Globus pallidus (tissue), 1 donor: ENCODE results near the gene SLC25A21.
"Not testable (repeated sequence)": the region's sequence is repeated elsewhere in the genome, so short reads cannot be mapped to it uniquely, and the experiment has no call there.

Experiments used
- DNase-seq: peaks from one replicate; pipeline ENCODE4 v3.0.0-alpha.2; 2015; ENCODE audit warnings: low spot score

Gene SLC25A21

DNA sequence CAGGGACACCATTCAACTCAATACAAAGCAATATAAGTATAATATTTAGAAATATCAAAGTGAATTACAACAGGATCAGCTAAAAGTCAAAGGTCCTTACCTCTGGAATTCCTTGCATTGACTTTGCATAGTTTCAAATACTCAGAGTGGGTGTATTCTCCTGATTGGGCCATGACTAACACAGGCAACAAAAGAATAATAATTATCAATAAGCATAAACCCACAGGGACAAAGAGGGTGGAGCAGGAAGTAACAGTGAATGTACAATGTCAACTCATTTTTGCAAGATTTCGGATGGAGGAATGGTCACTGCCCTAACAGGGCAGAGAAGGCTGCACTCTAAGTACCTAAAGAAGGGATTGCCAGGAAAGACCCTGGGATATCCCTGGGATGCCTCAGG is 303.3 kb downstream of the SLC25A21 start:
- DNase-seq: no peak

DNA sequence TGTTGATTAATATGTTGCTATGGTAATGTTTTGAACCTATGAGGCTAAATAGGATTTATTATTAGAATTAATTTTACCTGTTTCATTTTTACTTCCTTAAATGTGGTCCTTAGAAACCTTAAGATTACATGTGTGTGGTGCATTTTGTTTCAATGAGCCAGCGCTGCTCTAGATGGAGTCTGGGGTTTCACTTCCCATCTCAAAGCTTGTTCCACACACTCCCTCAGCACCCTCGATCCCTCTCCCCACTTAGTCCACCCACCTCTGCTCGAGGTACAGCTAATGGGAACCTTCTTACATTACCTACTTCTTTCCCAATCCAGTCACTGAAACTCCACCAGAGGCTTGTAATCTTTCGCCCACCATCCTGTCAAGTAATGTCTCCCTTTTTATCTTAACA is 305.5 kb downstream of the SLC25A21 start:
- no peak for DNase-seq

DNA sequence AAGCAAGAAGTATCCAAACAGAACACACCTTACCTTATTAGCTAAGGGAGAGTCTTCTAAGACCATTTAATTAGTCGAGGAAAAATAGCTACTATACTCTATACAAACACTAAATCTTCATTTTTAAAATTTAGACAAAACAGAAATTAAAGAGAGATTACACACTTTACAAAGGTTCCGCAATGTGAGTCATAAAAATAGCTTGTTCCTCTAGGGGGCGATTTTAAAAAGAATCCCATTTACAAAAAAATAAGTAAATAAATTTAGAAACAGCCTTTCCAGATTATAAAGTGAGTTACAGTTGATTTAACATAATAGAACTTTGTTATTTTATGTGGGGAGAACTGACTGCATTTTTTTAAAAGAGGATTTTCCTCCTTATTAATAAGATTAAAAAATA is 309.1 kb downstream of the SLC25A21 start:
- no peak for DNase-seq

DNA sequence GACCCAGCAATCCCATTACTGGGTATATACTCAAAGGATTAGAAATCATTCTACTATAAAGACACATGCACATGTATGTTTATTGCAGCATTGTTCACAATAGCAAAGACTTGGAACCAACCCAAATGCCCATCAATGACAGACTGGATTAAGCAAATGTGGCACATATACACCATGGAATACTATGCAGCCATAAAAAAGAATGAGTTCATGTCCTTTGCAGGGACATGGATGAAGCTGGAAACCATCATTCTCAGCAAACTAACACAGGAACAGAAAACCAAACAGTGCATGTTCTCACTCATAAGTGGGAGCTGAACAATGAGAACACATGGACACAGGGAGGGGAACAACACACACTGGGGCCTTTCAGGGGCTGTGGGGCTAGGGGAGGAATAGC is 310.2 kb downstream of the SLC25A21 start:
- DNase-seq: not testable (repeated sequence)

DNA sequence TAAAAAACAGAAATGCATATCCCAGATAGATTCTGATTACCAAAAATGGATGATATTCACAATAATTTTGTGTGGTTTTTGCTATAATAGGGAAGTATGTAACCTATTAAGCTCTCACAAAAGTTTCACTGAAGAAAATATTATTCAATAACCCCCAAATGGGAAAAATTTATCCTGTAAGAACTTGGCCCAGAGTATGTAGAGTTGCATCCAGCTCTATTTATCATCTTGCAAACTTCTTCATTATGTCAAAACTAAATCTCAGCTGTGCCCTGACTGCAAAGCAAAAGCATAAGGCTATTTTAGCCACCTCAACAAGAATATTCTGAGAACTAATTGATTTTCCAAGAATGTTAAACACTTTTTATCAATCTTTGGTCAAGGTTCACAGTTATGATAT is 311.6 kb downstream of the SLC25A21 start:
- no peak for DNase-seq

DNA sequence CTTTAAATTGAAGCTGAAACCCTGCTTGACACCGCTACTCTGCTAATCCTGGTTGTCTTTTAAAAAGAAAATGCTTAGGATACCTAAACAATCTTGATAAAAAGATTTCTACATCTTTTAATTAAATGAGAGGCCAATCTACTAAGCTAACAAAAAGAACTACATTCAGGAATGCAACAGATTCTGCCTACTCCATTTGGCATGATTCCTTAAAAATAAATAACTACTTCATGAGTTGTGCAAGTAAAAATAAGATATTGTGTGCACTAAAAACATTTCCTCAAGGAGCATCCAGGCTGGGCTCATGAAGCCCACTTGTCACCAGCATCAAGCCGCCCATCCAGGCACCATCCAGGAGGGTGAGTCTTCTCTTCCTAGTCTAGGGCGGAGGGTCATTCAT is 313.3 kb downstream of the SLC25A21 start:
- no peak for DNase-seq

DNA sequence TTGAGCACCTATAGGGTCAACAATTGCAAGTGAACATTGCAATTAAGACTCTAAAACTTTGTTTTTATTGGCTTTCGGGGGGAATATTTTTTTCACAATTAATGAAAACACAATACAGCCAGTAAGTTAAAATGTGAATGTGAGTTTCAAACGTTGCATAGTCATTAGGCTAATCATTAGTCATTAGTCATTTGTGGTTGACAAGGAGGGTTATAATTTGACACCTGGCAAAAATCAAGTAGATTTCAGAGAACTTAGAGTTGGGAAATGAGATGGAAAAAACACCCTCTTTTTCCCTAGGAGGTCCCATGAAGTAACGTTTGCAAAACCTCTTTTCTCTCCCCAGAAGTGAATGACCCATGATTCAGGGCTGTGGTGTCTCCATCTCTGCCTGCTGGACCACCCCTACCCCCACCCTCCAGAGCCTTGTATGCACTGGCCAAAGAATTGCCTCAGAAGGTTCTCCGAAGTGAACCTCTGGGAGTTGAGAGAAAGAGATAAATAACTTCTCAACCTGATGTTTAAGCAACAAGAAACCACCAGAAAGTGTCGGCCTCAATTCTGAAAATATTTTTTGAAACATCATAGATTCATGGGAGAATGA is 314.5 kb downstream of the SLC25A21 start:
- DNase-seq: no peak

DNA sequence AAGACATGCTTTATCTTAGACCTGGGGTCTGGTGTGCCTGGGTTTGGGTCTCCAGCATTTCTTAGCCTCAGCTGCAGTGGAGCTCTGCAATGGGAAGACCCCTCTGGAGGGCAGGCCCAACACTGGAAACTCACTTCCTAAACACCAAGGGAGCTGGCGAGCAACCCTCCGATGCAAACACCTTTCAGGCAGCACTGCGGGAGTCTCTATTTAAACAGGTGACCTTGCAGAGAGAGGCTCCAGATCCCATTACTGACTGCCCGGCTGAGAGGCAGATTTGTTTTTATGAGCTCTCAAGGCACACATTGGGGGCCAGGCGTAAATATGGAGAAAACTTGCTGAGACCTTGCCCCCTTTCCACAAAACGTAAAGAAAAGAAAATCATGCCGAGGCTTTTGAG is 315.3 kb downstream of the SLC25A21 start:
- DNase-seq: no peak

DNA sequence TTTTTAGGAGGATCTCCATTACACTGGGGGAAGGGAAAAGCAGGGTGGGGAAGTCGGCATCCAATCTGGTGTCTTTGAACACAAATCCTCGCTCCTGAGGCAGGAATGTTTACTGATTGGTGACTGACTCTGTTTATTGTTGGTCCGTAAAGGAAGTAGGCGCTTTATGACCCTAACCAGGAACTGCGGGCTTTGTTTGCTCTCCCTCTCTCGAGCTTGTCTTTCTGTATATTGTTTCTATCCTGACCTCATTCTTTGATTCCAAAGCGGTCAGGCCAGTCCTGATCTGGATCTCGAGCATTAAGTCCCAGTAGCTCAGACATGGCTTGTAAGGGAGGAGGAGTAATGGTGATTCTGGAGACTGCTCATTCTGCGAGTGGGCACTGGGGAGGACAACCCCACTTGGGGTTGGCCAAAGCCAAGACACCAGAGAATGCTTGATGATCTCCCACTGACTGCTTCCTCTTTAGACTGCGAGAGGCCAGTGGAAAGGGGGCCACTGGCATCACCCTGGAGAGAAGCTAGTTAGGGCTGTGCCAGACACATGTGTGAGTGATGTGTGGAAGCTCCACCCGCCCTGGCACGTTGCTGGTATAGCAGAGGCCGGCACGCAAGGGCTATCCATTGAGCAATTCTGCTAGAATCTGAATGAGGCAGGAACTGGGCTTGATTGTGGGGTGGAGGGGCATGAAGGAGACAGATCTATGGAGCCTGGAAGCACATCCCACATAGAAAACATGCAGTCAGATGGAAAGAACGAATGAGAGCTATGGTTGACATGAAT is 316.1 kb downstream of the SLC25A21 start:
- DNase-seq: no peak

DNA sequence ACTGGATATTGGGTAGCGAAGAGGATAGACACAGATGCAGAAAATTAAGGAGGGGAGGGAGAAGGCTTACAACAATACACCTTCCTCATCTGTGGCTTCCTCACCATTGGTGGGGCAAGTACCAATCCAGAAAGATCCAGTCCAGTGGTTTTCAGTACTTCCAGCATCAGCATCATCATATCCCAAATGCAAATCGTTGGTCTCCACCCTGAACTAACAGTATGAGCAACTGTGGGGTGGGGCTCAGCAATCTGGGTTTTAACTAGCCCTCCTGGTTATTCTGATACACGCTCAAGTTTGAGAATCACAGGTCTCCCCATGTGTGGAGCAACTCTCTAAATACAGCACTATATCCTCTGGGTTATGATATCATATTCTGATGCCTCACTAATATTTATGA is 317.0 kb downstream of the SLC25A21 start:
- DNase-seq: no peak

DNA sequence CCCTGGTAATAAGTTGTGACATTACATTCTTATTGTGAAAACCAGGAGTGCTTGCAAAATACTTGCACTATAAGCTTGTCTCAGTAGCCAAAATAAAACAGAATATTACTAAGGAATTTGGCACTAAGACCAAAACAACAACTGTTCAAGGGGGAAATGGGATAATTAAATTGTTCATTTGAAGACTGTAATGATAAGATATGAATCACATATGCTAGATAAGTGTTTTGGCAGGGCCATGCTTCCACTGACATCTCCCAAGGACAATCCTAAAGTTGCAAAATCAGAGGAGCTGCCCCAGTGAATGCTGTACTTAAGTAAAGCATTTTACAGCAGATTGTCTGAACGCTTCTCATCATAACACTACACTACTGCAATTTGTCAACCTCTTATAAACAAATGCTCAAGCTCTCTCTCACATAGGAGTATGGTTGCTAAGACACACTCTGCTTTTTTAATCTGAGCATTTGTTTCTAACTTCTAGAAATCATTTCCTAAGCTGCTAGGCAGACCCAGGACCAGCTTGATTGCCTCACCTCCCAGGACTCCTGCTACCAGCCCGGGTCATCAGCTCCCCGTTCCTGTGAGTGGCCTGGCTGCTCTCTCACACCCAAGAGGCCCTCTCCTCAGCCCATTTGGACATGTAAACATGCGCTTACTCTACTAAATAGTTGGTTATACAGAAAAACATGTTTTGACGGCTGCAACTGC is 319.3 kb downstream of the SLC25A21 start:
- no peak for DNase-seq

DNA sequence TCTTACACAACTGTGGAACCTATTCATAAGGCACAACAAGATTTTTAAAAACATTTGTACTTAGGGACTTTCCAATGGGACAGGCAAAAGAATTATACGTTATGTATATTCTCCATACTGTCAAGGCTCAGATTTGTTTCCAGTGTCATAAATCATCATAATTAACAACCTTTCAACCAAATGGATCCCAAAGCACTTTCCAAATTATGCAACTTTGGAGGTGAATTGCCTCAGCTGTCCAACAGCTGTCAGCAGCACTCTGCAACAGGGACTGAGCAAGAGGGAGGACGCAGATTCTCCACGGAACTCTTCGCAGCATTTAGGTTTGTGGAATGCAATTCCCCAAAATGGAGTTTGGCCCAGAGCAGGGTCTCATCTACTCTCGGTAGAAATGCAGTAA is 324.2 kb downstream of the SLC25A21 start:
- DNase-seq: no peak

DNA sequence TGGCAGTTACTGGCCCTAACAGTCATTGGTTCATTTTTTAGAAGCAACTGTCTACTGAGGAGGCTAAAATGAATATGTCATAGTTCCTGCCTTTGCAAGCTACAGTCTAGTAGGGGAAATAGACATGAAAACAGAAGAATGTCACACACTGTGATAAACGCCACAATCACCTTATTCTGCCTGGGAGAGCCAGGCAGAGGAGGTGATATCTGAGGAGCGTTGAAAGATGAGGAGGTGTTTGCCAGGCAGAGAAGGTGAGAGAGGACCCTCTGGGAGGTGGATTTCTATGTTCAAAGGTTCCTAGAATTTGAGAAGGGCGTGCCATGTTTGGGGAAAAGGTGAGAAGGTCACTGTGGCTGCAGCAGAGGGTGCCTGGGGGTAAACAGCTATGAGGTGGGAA is 325.0 kb downstream of the SLC25A21 start:
- no peak for DNase-seq

DNA sequence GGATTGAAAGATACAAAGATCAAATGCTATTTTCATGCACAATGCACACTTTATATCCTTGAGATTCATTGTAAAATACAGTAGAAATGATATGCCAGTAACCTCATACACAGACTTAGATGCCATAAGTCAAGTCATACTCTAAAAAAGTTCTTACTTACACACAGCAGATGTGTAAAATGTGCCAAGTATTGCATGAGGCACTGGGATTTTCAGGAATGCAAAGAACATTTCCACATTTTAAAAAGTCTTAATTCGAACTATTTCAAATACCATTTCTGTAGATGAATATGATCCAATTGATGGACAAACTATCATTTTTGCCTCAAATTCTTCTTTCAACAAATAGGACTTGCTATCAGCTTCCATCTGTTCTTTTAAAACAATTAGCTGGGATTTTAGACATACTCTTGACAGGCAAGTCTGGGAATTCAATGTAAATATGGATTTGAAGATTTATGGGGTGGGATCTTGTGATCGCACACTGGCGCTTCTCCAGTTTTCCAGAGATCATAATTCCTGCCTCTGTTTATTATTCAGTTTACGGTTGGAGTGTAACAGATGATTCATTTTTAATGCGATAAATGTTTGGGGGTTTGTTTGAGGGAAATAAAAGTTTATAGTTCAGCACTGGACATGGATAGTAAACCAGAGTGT is 326.9 kb downstream of the SLC25A21 start:
- DNase-seq: no peak

DNA sequence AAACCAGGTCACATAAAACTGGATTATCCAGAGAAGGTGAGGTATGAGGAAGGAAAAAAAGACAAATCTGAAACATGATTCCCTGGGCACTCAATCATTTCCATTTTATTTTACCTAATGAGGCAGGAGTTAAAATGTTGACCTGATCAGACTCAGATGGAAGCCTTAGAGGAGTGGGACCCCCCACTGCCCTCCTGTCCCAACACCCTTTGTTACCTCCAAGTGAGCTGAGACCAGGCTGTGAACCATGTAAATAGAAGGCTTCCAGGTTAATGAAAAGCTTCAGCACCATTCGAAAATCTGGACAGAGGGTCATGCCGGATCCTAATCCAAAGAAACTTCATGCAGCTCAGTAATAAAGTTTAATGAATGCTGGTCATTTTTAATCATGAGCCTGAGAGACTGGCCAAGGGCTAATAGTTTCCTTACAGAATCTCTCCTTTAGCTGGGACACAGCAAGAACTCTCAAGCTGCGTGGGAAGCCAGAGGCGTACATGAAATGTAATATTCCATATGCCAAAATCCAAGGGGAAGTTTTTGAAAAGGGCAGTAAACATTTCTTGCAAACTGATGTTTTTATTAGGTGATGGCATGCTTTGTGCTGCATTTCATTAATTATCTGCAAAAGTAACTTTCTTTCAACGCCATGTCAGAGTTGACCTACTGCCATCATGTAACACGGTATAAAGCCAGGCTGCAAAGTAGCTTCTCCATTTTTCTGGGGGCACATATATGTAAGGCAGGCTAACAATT is 327.8 kb downstream of the SLC25A21 start:
- no peak for DNase-seq

DNA sequence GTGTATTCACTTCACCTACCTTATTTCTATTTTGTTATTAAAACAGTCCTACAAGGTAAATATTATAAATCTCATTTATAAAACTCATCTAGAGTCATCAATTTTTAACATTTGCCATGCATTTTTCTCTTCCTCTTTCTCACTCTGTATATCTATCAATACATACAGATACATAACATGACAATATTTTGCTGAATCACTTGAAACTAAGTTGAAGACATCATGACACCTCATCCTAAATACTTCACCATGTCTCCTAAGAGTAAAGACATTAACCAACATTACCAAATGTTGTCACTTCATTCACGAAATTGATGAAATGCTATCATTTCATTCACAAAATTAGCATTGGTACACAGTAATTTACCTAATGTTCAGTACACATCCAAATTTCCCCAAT is 329.0 kb downstream of the SLC25A21 start:
- no peak for DNase-seq

DNA sequence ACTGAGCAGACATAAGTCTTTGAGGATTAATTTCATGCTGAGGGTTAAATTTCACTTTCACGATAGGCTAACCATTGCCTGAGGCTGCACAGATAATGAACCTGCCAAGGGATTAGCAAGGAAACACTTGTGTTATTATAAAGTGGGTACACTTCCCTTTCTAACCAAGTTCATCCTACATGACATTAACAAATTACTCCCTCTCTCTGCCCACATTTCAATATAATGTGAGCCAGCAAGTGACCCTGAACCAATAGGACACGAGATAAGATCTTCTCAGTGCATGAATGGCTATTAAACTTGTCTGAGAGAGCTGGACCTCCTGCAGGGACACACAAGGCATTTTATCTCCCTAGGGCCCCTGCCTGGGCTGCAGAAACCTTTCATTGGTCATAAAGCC is 337.3 kb downstream of the SLC25A21 start:
- no peak for DNase-seq

DNA sequence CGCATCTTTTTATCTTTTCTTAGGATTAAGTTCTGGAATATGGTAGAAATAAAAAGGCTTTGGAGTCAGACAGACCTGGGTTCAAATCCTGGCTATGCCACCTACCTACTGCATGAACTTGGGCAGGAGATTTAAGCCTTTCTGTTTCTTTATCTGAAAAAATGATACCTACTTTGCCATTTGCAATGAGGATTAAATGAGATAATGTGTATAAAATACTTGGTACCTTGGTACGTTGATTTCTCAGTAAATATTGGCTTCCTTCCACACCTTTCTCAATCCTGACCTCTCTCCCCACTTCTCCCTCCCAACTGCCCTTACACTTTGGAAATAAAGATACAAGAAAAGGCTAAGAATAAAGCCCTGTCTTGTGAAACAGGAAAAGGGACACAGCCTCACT is 338.1 kb downstream of the SLC25A21 start:
- no peak for DNase-seq

DNA sequence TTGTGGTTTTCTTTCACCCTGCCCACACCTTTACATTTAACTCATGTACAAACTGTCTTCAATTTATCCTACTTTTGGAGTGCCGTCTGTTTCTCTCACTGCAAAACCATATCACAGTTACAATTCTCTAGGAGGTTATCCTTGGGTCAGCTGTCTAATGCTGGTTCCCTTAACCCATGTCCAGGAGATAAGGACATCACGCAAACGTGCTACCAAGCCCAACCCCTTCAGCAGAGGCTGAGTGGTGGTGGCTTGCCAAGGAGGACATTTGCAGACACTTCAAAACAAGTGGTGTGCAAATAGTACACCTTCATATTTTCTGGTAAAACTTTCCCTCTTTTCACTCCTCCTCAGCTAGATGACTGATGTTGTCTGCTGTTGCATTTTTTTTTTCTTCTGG is 342.9 kb downstream of the SLC25A21 start:
- DNase-seq: no peak

DNA sequence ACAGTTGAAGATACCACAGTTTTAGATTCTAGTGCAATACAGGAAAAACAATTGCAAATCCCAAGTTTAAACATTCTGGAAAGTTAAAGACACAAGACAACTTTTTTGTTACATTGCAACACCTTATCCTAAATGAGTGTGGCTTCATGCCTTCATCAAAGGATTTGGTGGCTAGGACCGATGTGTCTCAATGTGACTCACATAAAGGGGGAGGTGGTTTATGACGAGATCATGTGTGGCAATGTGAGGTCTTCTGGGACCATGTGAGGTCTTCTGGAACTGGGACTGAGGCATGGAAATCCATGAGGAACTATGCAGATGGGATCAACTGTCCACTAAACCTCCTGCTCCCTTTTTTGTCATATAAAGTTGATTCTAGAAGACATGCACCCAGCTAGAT is 344.5 kb downstream of the SLC25A21 start:
- no peak for DNase-seq

DNA sequence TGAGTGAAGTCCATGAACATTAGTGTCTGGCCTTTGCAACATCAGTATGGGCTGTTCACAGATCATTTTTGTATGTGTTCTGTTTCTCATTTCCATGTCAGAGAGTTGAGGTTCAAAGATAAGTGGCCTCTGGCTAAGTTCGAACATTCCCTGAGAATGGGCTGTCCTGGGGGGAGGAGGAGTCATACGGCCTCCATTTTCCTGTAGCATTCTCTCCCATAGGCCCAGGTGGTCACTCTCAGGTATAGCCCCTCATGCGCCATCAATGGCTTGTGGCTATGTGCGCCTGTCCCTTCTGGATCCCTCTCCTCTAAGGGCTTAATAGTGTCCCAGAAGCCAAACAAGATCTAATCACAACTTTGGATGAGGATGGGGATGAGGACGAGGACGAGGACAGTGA is 345.8 kb downstream of the SLC25A21 start:
- no peak for DNase-seq

DNA sequence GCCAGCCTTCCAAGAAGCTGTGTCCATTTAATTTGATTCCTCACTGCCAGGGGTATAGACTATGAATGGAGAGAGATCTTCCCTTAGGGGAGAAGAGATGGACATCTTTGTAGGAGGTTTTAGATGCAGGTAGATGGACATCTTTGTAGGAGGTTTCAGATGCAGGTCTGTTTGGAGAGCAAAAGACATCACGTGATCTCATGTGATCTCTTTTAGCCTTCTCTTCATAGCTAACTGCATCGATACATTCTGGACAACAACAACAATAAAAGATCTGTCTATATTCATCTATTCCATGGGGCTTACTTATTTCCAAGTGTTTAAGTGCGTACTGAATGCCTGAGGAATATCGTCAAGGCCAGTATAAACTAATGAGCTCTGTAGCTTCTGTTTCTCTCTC is 347.6 kb downstream of the SLC25A21 start:
- DNase-seq: no peak
